Gastroesophageal sphincter (tissue), 4 donors: ENCODE data around the gene TARS2. TPM values are rescaled to one million over a fixed set of nuclear protein-coding genes. Genes with fewer than 3 reads are reported as not detected.

Experiments used
- ATAC-seq: fragments of 150-250 bp; one replicate; pipeline ENCODE4 v1.9.1; 2016; ENCODE audit warnings: mild to moderate bottlenecking, moderate library complexity
- H3K27ac ChIP-seq, 4 donors: fragments of 200-600 bp; sonication (generic) in 3 of 4; 1 replicate in 3 of 4; 2 replicates in 1 of 4; pipeline ENCODE4 v1.5.1; 2016 to 2019
- H3K27me3 ChIP-seq: fragments of 200-600 bp; sonication (generic); one replicate; pipeline ENCODE4 v1.5.1; 2019
- H3K36me3 ChIP-seq, 2 donors: fragments of 200-600 bp; sonication (generic); one replicate each; pipeline ENCODE4 v1.5.1; 2019; ENCODE audit warnings: control low read depth in 1 of 2
- H3K4me1 ChIP-seq, 3 donors: fragments of 200-600 bp; sonication (generic); 1 replicate in 2 of 3; 2 replicates in 1 of 3; pipeline ENCODE4 v1.5.1; 2016 to 2019; ENCODE audit warnings: control low read depth in 2 of 3
- H3K4me3 ChIP-seq, 2 donors: fragments of 200-600 bp; sonication (generic); one replicate each; pipeline ENCODE4 v1.5.1; 2019; ENCODE audit warnings: mild to moderate bottlenecking in 1 of 2, moderate library complexity in 1 of 2
- H3K9me3 ChIP-seq, 3 donors: fragments of 200-600 bp; sonication (generic); one replicate each; pipeline ENCODE4 v1.5.1; 2017 to 2019; ENCODE audit warnings: control low read depth in 2 of 3
- EP300 ChIP-seq: sonication (generic); formaldehyde crosslinking; IDR thresholded peaks from one replicate; pipeline ENCODE4 v1.6.1; 2017; ENCODE audit warnings: antibody characterized with exemption, mild to moderate bottlenecking
- POLR2A ChIP-seq, 2 donors: fragments of 450-650 bp; IDR thresholded peaks; one replicate each; pipeline ENCODE4 v1.6.1; 2017; ENCODE audit warnings: antibody characterized with exemption in 2 of 2, mild to moderate bottlenecking in 2 of 2, moderate library complexity in 1 of 2
- POLR2AphosphoS5 ChIP-seq: sonication (generic); formaldehyde crosslinking; IDR thresholded peaks from one replicate; pipeline ENCODE4 v1.6.1; 2017; ENCODE audit warnings: antibody characterized with exemption
- WGBS, 2 donors: methylation state at CpG; one replicate each; pipeline ENCODE4 v1.1.5; 2018; ENCODE audit warnings: low coverage in 1 of 2; 5-methylcytosine and 5-hydroxymethylcytosine counted together
- total RNA-seq, 4 donors: library from RNA; depleted of rRNA; stranded (reverse); fragments of >200 nt; gene quantifications; one replicate each; pipeline ENCODE4 v1.1.0, GENCODE V29; 2016
- TF ChIP-seq, protein P1 (sequence below), 4 experiments: fragments of 200-600 bp in 2 of 4; fragments of 450-650 bp in 2 of 4; sonication (generic) in 1 of 4; IDR thresholded peaks; one replicate each; pipeline ENCODE4 v1.5.1; 2017 to 2019; ENCODE audit warnings: antibody characterized with exemption in 4 of 4, mild to moderate bottlenecking in 2 of 4, moderate library complexity in 2 of 4

TARS2 gene
- total RNA-seq, 4 donors from 2014 or later, result 6.7 to 32.2 (median 10.6) TPM

DNA sequence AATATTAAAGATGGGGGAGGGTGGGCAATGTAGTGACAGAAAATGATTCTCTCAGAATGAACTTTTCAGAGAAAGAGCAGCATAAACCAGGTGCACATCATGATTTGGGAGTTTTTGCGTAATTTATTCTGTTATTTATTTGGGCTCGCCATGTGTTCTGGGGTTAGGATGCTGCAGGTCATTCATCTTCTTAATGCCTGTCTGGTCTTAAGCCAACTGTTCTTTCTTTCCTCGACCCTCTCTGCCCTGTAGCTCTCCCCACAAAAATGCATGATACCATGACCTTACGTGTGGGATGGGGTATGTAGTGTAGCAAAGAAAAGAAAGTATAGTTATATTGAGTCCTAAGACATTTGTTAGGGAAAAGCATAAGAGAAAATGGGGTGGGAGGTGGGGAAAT, 12.3 kb upstream of the TARS2 start:
- no peaks in the 10 kb centered on the region for H3K27me3 ChIP-seq
- no peak for ATAC-seq
- no peak overlapping the region for H3K4me3 ChIP-seq
- H3K9me3 ChIP-seq, result no peaks in the 10 kb centered on the region
- TF ChIP-seq POLR2AphosphoS5, result no peak
- TF ChIP-seq EP300, result no peak
- TF ChIP-seq POLR2A (IDR thresholded peaks at IDR 0.05), result no peak
- TF ChIP-seq, protein P1, sequence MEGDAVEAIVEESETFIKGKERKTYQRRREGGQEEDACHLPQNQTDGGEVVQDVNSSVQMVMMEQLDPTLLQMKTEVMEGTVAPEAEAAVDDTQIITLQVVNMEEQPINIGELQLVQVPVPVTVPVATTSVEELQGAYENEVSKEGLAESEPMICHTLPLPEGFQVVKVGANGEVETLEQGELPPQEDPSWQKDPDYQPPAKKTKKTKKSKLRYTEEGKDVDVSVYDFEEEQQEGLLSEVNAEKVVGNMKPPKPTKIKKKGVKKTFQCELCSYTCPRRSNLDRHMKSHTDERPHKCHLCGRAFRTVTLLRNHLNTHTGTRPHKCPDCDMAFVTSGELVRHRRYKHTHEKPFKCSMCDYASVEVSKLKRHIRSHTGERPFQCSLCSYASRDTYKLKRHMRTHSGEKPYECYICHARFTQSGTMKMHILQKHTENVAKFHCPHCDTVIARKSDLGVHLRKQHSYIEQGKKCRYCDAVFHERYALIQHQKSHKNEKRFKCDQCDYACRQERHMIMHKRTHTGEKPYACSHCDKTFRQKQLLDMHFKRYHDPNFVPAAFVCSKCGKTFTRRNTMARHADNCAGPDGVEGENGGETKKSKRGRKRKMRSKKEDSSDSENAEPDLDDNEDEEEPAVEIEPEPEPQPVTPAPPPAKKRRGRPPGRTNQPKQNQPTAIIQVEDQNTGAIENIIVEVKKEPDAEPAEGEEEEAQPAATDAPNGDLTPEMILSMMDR (IDR thresholded peaks at IDR 0.05), result no peak
- WGBS, 2 donors, result 62 to 65% methylated on average over 3 to 4 of the region's 4 CpGs
- peaks cover 0 to 27% (median 0%) of the 10 kb centered on the region in 3 donors for H3K4me1 ChIP-seq
- H3K27ac ChIP-seq, result no peak overlapping the region
- peaks cover 0 to 32% of the 10 kb centered on the region in 2 donors for H3K36me3 ChIP-seq

DNA sequence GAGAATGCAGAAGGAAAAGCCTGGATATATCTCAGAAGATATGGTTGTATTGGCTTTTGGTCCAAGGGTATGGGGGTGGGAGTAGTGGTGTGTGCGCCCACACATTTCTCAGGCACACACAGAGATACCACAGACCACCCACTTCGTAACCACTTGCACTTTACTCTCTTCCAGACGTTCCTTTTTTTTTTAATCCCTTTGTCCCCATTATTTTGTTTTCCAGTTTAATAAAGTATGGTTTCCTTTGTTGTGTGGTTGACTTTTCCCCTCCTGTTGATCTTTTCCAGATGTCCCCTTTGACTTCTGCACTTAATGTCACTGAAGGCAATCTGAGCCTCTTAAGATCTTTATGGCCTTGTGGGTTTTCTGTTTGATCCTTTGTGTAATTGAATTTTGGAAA, 10.5 kb upstream of the TARS2 start:
- Histone ChIP-seq H3K27ac (no peak overlapping the region), H3K27me3 (no peaks in the 10 kb centered on the region), H3K4me3 (no peak overlapping the region), H3K36me3 (peaks cover 0 to 14% of the 10 kb centered on the region in 2 donors), H3K4me1 (peaks cover 0 to 11% (median 0%) of the 10 kb centered on the region in 3 donors), H3K9me3 (no peaks in the 10 kb centered on the region)
- no peak for ATAC-seq
- 40 to 67% methylated on average over 2 to 3 of the region's 3 CpGs for WGBS, 2 donors
- TF ChIP-seq, protein P1 (IDR thresholded peaks at IDR 0.05), result no peak
- TF ChIP-seq POLR2A (IDR thresholded peaks at IDR 0.05) (no peak), EP300 (no peak), POLR2AphosphoS5 (no peak)

DNA sequence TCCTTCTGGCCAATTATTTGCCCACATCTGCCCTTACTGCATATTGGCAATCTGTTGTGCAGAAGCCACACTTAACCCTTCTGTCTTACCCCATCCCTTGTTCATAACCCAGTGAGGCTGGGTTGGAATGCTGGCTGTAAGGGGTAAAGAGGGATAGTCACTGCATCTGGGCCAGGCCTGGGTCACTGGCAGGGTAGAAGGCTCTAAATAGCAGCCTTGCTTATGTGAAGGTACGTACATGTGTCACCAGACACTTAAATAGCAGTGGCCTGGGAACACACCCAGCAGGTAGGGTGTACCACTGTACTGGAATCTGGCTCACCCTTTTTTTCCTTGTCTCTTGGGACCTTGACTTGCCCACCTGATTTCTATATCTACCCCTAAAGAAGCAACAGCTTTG, 9.9 kb upstream of the TARS2 start:
- H3K36me3 ChIP-seq, result peaks cover 0 to 9% of the 10 kb centered on the region in 2 donors
- peaks cover 0 to 11% (median 0%) of the 10 kb centered on the region in 3 donors for H3K4me1 ChIP-seq
- no peaks in the 10 kb centered on the region for H3K9me3 ChIP-seq
- ATAC-seq, result no peak
- TF ChIP-seq, protein P1 (IDR thresholded peaks at IDR 0.05), result no peak
- TF ChIP-seq POLR2AphosphoS5, result no peak
- TF ChIP-seq POLR2A (IDR thresholded peaks at IDR 0.05), result no peak
- no peak for TF ChIP-seq EP300
- no peak overlapping the region for H3K4me3 ChIP-seq
- H3K27me3 ChIP-seq, result no peaks in the 10 kb centered on the region
- H3K27ac ChIP-seq, result no peak overlapping the region
- 57% methylated on average over 1 of the region's 1 CpG; no CpG with 5 or more reads in 1 of the 2 donors for WGBS, 2 donors

DNA sequence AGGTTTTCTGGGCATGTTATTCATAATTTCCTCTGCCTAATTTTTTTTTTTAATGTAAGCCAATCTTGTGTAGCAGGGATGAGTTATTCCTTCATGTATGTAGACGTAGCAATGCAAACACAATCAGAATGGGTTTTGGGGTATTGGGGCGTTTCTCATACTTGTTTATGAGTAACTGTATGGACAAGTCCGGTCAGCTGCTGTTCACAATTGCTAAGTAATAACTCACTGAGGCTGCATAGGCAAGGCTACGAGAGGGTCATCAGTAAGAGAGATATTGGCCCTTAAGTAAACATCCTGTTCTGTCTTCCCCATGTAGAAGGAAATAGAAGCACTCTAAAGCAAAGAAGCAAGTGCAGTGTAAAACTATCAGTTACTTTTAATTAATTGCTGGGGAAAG, 9.5 kb upstream of the TARS2 start:
- 26 to 53% methylated on average over 4 of the region's 4 CpGs for WGBS, 2 donors
- Histone ChIP-seq H3K4me3 (no peak overlapping the region), H3K9me3 (no peaks in the 10 kb centered on the region), H3K36me3 (peaks cover 0 to 5% of the 10 kb centered on the region in 2 donors), H3K4me1 (peaks cover 0 to 11% (median 0%) of the 10 kb centered on the region in 3 donors), H3K27ac (no peak overlapping the region), H3K27me3 (no peaks in the 10 kb centered on the region)
- TF ChIP-seq POLR2AphosphoS5 (no peak), POLR2A (IDR thresholded peaks at IDR 0.05) (no peak), EP300 (no peak)
- TF ChIP-seq, protein P1 (IDR thresholded peaks at IDR 0.05), result no peak
- ATAC-seq, result no peak

DNA sequence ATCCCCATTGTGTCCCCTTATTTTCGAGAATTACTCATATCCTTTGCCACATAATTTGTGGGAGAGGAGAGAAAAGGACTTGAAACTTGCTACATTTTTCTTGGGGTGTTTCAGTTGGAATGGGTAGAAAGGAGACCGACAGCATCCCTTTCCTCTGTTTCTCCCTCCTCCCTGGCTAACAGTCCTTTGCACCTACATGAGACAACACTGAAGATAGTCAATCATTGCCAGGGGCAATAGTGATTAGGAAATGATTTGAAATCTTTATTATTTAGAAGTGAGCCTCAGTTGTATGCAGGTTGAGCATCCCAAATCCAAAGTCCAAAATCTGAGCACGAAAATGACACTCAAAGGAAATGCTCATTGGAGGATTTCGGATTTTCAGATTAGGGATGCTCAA, 7.8 kb upstream of the TARS2 start:
- no peaks in the 10 kb centered on the region for H3K27me3 ChIP-seq
- peaks cover 0 to 11% (median 0%) of the 10 kb centered on the region in 3 donors for H3K4me1 ChIP-seq
- WGBS, 2 donors, result 68 to 73% methylated on average over 4 of the region's 4 CpGs
- no peak for ATAC-seq
- no peak overlapping the region for H3K27ac ChIP-seq
- TF ChIP-seq POLR2A (IDR thresholded peaks at IDR 0.05), result no peak
- no peak for TF ChIP-seq POLR2AphosphoS5
- TF ChIP-seq EP300, result no peak
- TF ChIP-seq, protein P1 (IDR thresholded peaks at IDR 0.05), result no peak
- H3K36me3 ChIP-seq, result no peaks in the 10 kb centered on the region
- H3K4me3 ChIP-seq, result no peak overlapping the region
- H3K9me3 ChIP-seq, result no peaks in the 10 kb centered on the region
